Activated CD4-positive, alpha-beta T cell treated with anti-CD3 and anti-CD28 coated beads for 24 hours (primary cell): ENCODE measurements around the gene TMTC1.
A peak's percentile ranks its signal among the peaks of the same experiment; 100 is the strongest.
"Not testable (repeated sequence)": the region's sequence is repeated elsewhere in the genome, so short reads cannot be mapped to it uniquely, and the experiment has no call there.

Experiments used
- DNase-seq, 2 donors: peaks; one replicate each; pipeline ENCODE4 v3.0.0-alpha.2; 2020; ENCODE audit warnings: low read depth in 2 of 2

TMTC1 gene

GRCh38 chr12:29572938-29573337, 210.8 kb downstream of the TMTC1 start:
- DNase-seq = no peak

DNA sequence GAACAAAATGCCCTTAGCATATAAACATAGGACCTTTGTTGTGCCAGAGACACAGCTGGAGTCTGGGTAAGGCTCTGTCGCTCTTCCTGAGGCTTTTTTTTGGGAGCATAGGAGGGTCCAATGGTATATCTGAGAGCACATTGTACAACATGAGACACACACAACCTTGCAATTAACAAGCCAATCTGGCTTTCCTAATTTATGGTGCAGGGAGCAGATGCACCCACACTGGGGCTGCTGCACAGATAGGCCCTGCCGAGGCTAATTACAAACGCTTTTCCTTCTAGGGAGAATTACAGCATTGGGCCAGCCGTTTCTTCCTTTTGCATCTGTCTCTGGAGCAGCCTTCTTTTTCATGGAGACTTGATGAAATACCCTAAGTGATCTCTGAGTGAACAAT, 211.3 kb downstream of the TMTC1 start:
- no peak for DNase-seq

GRCh38 chr12:29569132-29569757, 214.5 kb downstream of the TMTC1 start:
- no peak for DNase-seq

- no peak for DNase-seq
These were observed 217.3 kb downstream of the TMTC1 start for GRCh38 chr12:29566441-29566840.

DNA sequence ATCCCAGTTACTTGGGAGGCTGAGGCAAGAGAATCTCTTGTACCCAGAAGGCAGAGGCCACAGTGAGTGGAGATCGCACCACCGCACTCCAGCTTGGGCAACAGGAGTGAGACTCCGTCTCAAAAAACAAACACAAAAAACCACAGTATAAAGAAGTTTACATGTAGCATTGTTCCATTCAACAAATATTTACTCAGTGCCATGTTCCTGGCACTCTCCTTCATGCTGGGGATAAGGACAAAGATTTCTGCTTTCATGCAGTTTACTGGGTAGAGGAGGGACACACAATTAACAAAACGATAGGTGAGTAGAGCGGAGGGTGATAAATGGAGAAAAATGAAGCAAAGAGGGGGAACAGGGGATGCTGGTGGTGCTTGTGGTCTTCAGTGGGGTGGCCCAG, 218.0 kb downstream of the TMTC1 start:
- no peak for DNase-seq

DNA sequence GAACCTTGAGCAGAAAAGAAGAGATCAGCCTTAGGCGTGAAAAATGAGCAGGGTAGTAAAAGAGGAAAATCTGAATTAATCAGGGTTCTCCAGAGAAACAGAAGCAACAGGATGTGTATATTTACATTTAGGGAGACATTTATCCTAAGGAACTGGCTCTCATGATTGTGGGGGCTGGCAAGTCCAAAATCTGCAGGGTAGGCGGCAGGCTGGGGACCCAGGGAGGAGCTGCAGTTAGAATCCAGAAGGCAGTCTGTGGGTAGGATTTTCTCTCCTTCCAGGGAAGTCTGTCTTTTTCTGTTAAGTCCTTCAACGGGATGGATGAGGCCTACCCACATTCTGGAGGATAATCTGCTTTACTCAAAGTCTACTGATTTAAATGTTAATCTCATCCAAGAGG, 218.8 kb downstream of the TMTC1 start:
- DNase-seq = no peak

- DNase-seq = no peak
These were observed 220.1 kb downstream of the TMTC1 start for GRCh38 chr12:29563636-29564035.

DNA sequence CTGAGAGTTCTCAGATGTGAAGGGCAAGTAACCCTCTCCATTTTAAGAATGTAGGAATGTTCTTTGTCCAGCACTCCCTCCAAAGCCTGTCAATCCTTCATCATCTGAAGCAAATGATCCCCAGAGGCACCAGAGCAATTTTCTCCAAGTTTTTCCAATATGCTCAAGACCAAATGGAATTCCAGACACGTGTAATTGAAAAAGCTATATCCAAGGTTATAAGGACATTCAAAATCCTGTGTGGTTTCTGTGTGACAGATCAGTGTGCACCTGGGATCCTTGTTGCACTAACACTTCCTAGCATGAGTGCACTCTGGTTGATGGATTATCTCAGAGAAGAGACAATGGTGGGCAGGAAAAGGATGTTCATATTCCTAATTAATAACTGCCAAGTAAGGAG, 220.7 kb downstream of the TMTC1 start:
- no peak for DNase-seq

- DNase-seq = no peak
These were observed 221.5 kb downstream of the TMTC1 start for GRCh38 chr12:29562110-29562804.

DNA sequence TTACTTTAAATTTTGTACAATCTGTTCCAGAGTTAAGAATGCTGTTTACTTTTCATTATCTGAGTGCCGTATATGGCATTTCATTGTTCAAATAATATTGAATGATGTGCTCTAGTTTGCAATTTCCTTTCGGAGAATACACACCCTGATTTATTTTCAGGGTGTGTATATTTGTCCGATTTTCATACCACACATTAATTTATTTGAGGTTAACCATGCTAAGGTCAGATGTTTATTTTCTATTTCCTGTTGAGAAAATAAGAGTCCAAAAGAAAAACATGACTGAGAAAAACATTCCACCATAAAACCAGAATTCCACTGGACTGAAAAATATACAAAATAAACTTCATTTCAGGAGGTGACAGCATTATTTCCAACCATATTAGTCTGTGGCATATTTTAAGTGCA, 222.1 kb downstream of the TMTC1 start:
- DNase-seq = no peak

- no peak for DNase-seq
These were observed 224.5 kb downstream of the TMTC1 start for GRCh38 chr12:29559198-29559597.

DNA sequence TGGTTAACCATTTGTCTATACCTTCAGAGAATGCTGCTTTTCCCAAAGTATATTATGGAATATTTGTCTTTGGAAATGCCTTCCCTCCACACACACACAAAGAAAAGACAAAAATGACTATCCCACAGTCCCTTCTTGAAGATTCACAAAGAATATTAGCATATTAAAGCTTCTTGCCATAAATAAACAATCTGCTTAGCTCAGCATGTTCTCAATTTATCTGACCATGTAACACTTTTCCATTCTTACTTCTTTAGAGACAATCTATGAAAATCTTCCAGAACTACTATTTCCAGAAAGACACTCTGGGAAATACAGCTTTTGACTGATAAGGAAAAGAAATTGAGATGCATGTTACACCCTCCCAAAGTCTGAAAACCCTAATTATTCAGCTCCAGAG, 227.4 kb downstream of the TMTC1 start:
- no peak for DNase-seq

DNA sequence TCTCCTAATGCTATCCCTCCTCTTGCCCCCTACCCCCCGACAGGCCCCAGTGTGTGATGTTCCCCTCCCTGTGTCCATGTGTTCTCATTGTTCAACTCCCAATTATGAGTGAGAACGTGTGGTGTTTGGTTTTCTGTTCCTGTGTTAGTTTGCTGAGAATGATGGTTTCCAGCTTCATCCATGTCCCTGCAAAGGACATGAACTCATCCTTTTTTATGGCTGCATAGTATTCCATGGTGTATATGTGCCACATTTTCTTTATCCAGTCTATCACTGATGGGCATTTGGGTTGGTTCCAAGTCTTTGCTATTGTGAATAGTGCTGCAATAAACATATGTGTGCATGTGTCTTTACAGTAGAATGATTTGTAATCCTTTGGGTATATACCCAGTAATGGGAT, 228.3 kb downstream of the TMTC1 start:
- DNase-seq = not testable (repeated sequence)

DNA sequence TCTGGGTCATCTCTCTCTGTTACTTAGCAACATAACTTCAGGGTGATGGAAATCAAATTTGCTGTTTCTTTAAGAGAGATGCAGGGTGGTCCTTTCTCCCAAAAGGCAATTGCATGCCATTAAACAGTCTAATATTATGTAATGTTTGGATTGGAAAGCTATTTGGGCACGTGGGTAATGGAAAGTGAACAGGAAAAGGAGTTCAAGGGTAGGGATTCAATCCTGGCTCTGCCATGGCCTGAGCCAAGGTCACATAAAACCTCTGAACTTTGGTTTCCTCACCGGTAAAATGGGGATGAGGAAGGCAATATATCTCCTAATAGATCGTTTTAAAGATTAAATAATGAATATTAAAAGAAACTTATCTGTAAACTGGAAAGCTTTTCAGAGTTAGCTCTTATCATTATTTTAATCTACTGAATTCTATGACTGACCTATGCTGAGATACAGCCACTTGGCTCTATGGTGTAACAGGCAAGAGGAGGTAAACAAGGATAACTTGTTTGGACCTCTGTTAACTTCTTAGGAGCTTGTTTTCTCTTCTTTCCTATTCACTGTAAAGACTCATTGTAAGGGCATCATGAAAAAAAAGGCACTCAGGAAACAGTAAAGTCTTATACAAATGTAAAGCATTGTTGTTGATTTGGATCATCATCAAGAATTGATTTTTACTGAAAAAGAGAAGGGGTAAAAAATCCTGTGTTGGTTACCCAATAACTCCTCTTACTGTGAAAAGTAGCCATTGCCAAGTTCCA, 230.6 kb downstream of the TMTC1 start:
- no peak for DNase-seq

GRCh38 chr12:29552324-29552927, 231.3 kb downstream of the TMTC1 start:
- peak; percentile 53 to 58 for DNase-seq

DNA sequence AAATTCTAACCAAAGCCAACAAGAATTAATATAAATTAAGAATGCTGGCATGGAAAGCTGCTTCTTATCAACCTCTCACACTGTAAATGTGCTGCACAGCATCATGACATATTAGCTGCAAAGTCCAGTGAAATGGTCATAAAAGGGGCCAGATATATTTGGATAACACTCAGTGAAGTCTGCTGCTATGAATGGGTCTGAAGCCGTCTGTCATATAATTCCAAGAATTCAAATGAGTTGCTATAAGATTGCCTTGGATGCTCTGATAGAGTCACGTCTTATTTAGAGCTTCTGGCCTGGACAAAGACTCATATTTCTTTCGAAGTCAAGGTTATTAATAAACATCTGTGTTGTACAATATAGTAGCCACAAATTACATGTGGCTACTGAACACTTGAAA, 231.9 kb downstream of the TMTC1 start:
- DNase-seq = no peak

DNA sequence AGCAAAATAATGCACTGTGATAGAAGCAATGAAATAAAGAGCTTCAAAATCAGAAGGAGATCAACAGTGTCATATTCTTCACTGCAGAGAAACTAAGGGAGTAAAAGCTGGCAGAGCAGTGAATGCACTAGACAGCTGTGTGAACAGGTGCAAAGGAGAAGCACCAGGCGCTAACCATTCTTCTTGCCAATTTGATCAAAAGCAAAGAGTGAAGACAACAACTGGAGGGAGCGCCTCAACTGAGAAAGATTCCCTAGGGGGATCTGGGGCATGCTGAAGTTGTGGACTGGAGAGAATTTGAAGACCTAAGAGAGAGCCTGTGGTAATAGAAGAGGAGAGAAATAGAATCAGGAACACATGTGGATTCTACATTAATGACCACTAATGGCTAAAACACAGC, 235.9 kb downstream of the TMTC1 start:
- no peak for DNase-seq

DNA sequence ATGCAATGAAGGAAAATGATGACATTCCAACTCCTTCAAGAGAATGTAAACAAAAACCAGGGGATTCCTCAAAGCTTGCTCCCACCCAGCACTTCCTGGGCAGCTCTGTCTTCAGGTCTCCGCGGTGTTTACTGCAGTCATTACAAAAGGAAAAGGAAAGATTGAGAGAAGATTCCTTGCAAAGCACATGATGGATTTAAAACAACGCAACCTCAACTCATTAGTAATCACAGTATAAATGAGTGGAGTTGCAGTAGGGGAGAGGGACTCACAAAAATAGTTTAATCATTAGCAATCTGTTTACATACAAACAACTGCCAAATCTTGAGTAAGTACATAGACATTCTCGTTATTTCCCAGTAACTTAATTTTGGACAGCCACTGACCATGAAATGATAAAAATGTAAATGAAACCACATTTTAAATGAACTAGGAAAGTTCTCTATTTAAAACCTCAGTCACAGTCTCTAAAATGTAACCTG, 236.6 kb downstream of the TMTC1 start:
- no peak for DNase-seq

GRCh38 chr12:29546000-29546399, 237.7 kb downstream of the TMTC1 start:
- no peak for DNase-seq

DNA sequence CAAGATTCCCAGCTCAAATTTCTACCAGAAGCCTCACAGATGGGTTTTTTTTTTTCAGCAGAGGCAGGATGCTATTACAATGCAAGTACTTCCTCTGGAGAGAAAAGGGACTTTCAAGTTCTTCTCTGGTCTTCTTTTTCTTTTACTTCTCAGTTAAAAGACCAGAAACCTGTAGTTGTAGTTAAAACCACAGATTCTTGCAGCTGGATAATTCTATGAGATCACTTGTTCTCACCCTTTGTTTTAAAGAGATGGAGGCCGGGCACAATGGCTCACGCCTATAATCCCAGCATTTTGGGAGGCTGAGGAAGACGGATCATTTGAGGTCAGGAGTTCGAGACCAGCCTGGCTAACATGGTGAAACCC, 238.7 kb downstream of the TMTC1 start:
- no peak for DNase-seq

DNA sequence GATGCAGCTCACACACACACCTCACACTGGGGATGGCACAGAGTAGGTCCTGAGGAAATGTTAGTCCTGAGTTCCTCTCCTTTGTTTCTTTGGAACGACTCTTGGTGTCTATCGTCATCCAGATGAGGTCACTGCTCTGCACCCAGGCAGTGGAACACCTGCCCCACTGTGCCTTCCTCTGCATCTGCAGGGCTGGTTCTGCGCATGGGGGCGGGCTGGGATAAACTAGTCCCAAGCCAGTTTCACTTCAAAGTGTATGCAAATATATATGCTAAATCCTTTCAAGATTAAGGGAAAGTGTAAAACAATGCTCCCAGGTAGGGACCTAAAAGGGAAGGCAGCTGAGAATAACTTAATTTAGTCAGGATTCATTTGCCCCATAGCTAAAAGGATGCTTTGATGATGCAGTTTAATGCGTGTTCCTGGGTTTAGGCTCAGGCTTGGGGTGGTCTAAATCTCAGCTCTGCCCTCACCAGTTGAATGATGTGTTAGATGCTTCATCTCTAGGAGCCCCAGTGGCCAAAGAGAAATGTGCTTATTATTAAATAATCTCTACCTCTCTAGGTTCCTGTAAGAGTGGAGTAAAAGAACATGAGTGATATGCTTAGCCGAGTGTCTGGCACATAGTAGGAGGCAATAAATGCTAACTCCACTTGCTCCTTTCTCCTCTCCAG, 239.2 kb downstream of the TMTC1 start:
- DNase-seq = no peak

DNA sequence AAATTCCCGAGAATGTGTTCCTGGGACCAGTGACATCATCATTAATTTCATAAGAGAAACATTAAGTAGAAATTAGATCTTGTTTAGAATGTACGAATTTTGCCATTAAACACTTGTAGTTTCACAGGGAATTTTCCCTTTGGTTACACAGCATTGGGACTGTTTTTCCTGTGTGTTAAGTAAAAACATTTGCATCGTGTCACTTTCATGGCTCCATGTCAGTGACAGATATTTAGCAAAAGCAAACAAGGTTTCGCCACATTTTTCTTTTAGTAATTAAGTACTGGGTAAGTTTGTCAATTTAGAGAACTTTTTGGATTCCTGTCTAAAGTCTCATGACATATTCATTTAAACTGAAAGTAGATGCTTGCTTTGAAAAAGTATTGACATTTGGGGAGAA, 240.7 kb downstream of the TMTC1 start:
- DNase-seq = no peak
